Measurements from ENCODE around the gene ST3GAL4. TPM values are rescaled to one million over a fixed set of nuclear protein-coding genes. Genes with fewer than 3 reads are reported as not detected.

ST3GAL4 gene
- polyA plus RNA-seq, 1 of the 3 experiments (the other 2 are of a cell fraction) = 32.0 TPM

DNA sequence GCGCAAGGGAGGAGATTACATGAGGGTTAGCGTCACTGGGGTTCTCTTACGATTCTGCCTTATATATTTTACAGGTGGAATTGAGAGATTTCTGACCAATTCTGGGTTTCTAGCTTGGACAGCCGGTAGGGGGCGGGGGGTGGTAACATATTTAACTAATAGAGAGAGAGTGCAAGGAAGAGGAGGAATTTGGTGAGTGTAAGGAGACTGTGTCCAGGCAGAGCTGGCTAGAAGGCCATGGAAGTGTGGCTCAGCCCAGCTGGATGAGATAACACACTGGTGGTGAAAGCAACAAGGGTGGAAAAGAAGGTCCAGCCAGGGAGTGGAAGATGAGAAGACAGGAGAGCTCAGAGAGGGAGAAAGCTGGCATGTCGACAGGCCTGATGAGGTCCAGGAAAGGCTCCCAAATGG, 56.5 kb downstream of the ST3GAL4 start:
- Histone ChIP-seq H3K27ac (ENCODE audit: low read depth in 2 of 2, low read length in 1 of 2) (no peak overlapping the region), H3K36me3 (replicated peaks in 1 of 2; ENCODE audit: control insufficient read depth in 1 of 2, insufficient read depth in 2 of 2, low read length in 1 of 2) (peaks cover 0 to 12% of the 10 kb centered on the region in 2 experiments), H2AFZ (ENCODE audit: low read depth) (no peak overlapping the region), H3K4me1 (ENCODE audit: control insufficient read depth in 1 of 2, insufficient read depth in 2 of 2, low read depth in 1 of 2, low read length in 1 of 2) (peaks cover 0 to 3% of the 10 kb centered on the region in 2 experiments; a peak in 1 of 4 replicates), H3K4me2 (no peak overlapping the region), H3K9me2 (no peaks in the 10 kb centered on the region), H3K79me2 (ENCODE audit: insufficient read depth) (no peaks in the 10 kb centered on the region), H3F3A (replicated peaks; ENCODE audit: insufficient read depth) (no peaks in the 10 kb centered on the region), H3K27me3 (ENCODE audit: insufficient read depth) (no peaks in the 10 kb centered on the region), H3K9ac (no peak overlapping the region), H4K20me1 (ENCODE audit: insufficient read depth) (no peaks in the 10 kb centered on the region), H3K9me3 (no peaks in the 10 kb centered on the region), H3K4me3 (ENCODE audit: low read depth in 2 of 2, low read length in 1 of 2) (no peak overlapping the region)
- CTCF ChIA-PET = interaction anchor here (0.6 to 2.4 kb wide), 3 partner anchors 51 to 105 kb away, joined by 3 to 8 read pairs (median 3); no protein-coding TSS in a partner anchor
- POLR2A ChIA-PET = no interaction called here
- DNase-seq = no peak
- 93% methylated on average over 6 of the region's 6 CpGs for WGBS (ENCODE audit: low lambda C conversion rate)
- no peak for TF ChIP-seq CHD2 (IDR thresholded peaks at IDR 0.05; ENCODE audit: low read length, partially characterized antibody)
- TF ChIP-seq NRF1 (IDR thresholded peaks at IDR 0.05; ENCODE audit: low read depth, low read length) = no peak
- TF ChIP-seq NFIC (IDR thresholded peaks at IDR 0.05; ENCODE audit: borderline replicate concordance) = no peak
- TF ChIP-seq EZH2phosphoT487 (IDR thresholded peaks at IDR 0.05; ENCODE audit: borderline replicate concordance, low read depth) = no peak
- no peak for TF ChIP-seq MXI1 (IDR thresholded peaks at IDR 0.05; ENCODE audit: low read depth, low read length)
- no peak for TF ChIP-seq RCOR1 (IDR thresholded peaks at IDR 0.05; ENCODE audit: low read length)
- TF ChIP-seq TCF12 (IDR thresholded peaks at IDR 0.05) = no peak
- TF ChIP-seq, protein P1, sequence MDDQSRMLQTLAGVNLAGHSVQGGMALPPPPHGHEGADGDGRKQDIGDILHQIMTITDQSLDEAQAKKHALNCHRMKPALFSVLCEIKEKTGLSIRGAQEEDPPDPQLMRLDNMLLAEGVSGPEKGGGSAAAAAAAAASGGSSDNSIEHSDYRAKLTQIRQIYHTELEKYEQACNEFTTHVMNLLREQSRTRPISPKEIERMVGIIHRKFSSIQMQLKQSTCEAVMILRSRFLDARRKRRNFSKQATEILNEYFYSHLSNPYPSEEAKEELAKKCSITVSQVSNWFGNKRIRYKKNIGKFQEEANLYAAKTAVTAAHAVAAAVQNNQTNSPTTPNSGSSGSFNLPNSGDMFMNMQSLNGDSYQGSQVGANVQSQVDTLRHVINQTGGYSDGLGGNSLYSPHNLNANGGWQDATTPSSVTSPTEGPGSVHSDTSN (IDR thresholded peaks at IDR 0.05) = no peak
- TF ChIP-seq, protein P2, sequence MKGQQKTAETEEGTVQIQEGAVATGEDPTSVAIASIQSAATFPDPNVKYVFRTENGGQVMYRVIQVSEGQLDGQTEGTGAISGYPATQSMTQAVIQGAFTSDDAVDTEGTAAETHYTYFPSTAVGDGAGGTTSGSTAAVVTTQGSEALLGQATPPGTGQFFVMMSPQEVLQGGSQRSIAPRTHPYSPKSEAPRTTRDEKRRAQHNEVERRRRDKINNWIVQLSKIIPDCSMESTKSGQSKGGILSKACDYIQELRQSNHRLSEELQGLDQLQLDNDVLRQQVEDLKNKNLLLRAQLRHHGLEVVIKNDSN (IDR thresholded peaks at IDR 0.05; ENCODE audit: borderline replicate concordance, low read depth) = no peak
- TF ChIP-seq, protein P3, sequence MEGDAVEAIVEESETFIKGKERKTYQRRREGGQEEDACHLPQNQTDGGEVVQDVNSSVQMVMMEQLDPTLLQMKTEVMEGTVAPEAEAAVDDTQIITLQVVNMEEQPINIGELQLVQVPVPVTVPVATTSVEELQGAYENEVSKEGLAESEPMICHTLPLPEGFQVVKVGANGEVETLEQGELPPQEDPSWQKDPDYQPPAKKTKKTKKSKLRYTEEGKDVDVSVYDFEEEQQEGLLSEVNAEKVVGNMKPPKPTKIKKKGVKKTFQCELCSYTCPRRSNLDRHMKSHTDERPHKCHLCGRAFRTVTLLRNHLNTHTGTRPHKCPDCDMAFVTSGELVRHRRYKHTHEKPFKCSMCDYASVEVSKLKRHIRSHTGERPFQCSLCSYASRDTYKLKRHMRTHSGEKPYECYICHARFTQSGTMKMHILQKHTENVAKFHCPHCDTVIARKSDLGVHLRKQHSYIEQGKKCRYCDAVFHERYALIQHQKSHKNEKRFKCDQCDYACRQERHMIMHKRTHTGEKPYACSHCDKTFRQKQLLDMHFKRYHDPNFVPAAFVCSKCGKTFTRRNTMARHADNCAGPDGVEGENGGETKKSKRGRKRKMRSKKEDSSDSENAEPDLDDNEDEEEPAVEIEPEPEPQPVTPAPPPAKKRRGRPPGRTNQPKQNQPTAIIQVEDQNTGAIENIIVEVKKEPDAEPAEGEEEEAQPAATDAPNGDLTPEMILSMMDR (IDR thresholded peaks at IDR 0.05) = no peak
- TF ChIP-seq RFX5 (IDR thresholded peaks at IDR 0.05; ENCODE audit: low read length) = no peak
- no peak for TF ChIP-seq TAF1 (IDR thresholded peaks at IDR 0.05; ENCODE audit: borderline replicate concordance, low read depth, low read length)
- TF ChIP-seq YY1 (IDR thresholded peaks at IDR 0.05; ENCODE audit: low read depth) = no peak
- TF ChIP-seq SMC3 (IDR thresholded peaks at IDR 0.05; ENCODE audit: low read depth, low read length) = no peak
- no peak for TF ChIP-seq FOSL2 (IDR thresholded peaks at IDR 0.05; ENCODE audit: borderline replicate concordance, low read depth)
- TF ChIP-seq, protein P4, sequence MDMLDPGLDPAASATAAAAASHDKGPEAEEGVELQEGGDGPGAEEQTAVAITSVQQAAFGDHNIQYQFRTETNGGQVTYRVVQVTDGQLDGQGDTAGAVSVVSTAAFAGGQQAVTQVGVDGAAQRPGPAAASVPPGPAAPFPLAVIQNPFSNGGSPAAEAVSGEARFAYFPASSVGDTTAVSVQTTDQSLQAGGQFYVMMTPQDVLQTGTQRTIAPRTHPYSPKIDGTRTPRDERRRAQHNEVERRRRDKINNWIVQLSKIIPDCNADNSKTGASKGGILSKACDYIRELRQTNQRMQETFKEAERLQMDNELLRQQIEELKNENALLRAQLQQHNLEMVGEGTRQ (IDR thresholded peaks at IDR 0.05; ENCODE audit: borderline replicate concordance, low read depth, low read length) = no peak
- TF ChIP-seq, protein P5, sequence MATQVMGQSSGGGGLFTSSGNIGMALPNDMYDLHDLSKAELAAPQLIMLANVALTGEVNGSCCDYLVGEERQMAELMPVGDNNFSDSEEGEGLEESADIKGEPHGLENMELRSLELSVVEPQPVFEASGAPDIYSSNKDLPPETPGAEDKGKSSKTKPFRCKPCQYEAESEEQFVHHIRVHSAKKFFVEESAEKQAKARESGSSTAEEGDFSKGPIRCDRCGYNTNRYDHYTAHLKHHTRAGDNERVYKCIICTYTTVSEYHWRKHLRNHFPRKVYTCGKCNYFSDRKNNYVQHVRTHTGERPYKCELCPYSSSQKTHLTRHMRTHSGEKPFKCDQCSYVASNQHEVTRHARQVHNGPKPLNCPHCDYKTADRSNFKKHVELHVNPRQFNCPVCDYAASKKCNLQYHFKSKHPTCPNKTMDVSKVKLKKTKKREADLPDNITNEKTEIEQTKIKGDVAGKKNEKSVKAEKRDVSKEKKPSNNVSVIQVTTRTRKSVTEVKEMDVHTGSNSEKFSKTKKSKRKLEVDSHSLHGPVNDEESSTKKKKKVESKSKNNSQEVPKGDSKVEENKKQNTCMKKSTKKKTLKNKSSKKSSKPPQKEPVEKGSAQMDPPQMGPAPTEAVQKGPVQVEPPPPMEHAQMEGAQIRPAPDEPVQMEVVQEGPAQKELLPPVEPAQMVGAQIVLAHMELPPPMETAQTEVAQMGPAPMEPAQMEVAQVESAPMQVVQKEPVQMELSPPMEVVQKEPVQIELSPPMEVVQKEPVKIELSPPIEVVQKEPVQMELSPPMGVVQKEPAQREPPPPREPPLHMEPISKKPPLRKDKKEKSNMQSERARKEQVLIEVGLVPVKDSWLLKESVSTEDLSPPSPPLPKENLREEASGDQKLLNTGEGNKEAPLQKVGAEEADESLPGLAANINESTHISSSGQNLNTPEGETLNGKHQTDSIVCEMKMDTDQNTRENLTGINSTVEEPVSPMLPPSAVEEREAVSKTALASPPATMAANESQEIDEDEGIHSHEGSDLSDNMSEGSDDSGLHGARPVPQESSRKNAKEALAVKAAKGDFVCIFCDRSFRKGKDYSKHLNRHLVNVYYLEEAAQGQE (IDR thresholded peaks at IDR 0.05; ENCODE audit: low read depth, low read length) = no peak
